ENCODE results near the gene CPNE8. TPM values are rescaled to one million over a fixed set of nuclear protein-coding genes. Genes with fewer than 3 reads are reported as not detected.

The CPNE8 gene
- total RNA-seq, 1 experiment from 2014 or later: 7.2 TPM

- TF ChIP-seq EZH2 (IDR thresholded peaks at IDR 0.05; ENCODE audit: low read length, unreplicated experiment) (no peak), EZH2phosphoT487 (IDR thresholded peaks at IDR 0.05; ENCODE audit: borderline replicate concordance, low read length) (no peak), CTCF (conservative IDR thresholded peaks at IDR 0.05; ENCODE audit: low read depth, low read length) (no peak)
- Histone ChIP-seq H3K79me2 (ENCODE audit: low read length) (no peaks in the 10 kb centered on the region), H3K27ac (ENCODE audit: low read length) (no peak overlapping the region), H3K4me2 (ENCODE audit: low read length) (no peak overlapping the region), H3K9me3 (ENCODE audit: low read length) (no peaks in the 10 kb centered on the region), H3K4me3 (ENCODE audit: low read length) (no peak overlapping the region), H2AFZ (ENCODE audit: low read length) (no peak overlapping the region), H3K9ac (ENCODE audit: low read length) (no peak overlapping the region), H4K20me1 (ENCODE audit: low read length) (no peaks in the 10 kb centered on the region), H3K4me1 (ENCODE audit: insufficient read depth, low read length) (no peaks in the 10 kb centered on the region), H3K9me2 (replicated peaks; ENCODE audit: low read length) (no peaks in the 10 kb centered on the region), H3K36me3 (ENCODE audit: low read depth, low read length) (no peaks in the 10 kb centered on the region), H3F3A (ENCODE audit: low read length, unreplicated experiment) (no peaks in the 10 kb centered on the region), H3K27me3 (ENCODE audit: low read length) (no peaks in the 10 kb centered on the region)
- POLR2A ChIA-PET (ENCODE audit: unreplicated experiment): no interaction called here
- intact Hi-C loops (cut with micrococcal nuclease): no loop called here
- BruUV-seq (replicated peaks): no TSS peak
- ATAC-seq (no peak), DNase-seq (no peak)
- CTCF ChIA-PET: no interaction called here
Observed at GRCh38 chr12:38872156-38872555, 33.2 kb downstream of the CPNE8 start.

GRCh38 chr12:38869036-38869435, 36.4 kb downstream of the CPNE8 start:
- Histone ChIP-seq H3K9me2 (replicated peaks; ENCODE audit: low read length) (no peaks in the 10 kb centered on the region), H3K36me3 (ENCODE audit: low read depth, low read length) (no peaks in the 10 kb centered on the region), H3K4me3 (ENCODE audit: low read length) (no peak overlapping the region), H3K27ac (ENCODE audit: low read length) (no peak overlapping the region), H4K20me1 (ENCODE audit: low read length) (no peaks in the 10 kb centered on the region), H2AFZ (ENCODE audit: low read length) (no peak overlapping the region), H3K27me3 (ENCODE audit: low read length) (no peaks in the 10 kb centered on the region), H3K4me2 (ENCODE audit: low read length) (no peak overlapping the region), H3K79me2 (ENCODE audit: low read length) (no peaks in the 10 kb centered on the region), H3F3A (ENCODE audit: low read length, unreplicated experiment) (no peaks in the 10 kb centered on the region), H3K9ac (ENCODE audit: low read length) (no peak overlapping the region), H3K4me1 (ENCODE audit: insufficient read depth, low read length) (no peaks in the 10 kb centered on the region), H3K9me3 (ENCODE audit: low read length) (no peaks in the 10 kb centered on the region)
- DNase-seq (no peak), ATAC-seq (no peak)
- TF ChIP-seq EZH2 (IDR thresholded peaks at IDR 0.05; ENCODE audit: low read length, unreplicated experiment) (no peak), CTCF (conservative IDR thresholded peaks at IDR 0.05; ENCODE audit: low read depth, low read length) (no peak), EZH2phosphoT487 (IDR thresholded peaks at IDR 0.05; ENCODE audit: borderline replicate concordance, low read length) (no peak)
- POLR2A ChIA-PET (ENCODE audit: unreplicated experiment): no interaction called here
- intact Hi-C loops (cut with micrococcal nuclease): no loop called here
- CTCF ChIA-PET: no interaction called here
- BruUV-seq (replicated peaks): no TSS peak

- no peak overlapping the region for H3K9ac ChIP-seq (ENCODE audit: low read length)
- no peaks in the 10 kb centered on the region for H3K9me2 ChIP-seq (replicated peaks; ENCODE audit: low read length)
- no peak for TF ChIP-seq CTCF (conservative IDR thresholded peaks at IDR 0.05; ENCODE audit: low read depth, low read length)
- H3K27me3 ChIP-seq (ENCODE audit: low read length): no peaks in the 10 kb centered on the region
- no peak overlapping the region for H2AFZ ChIP-seq (ENCODE audit: low read length)
- no TSS peak for BruUV-seq (replicated peaks)
- H3K4me1 ChIP-seq (ENCODE audit: insufficient read depth, low read length): no peaks in the 10 kb centered on the region
- no peaks in the 10 kb centered on the region for H3K9me3 ChIP-seq (ENCODE audit: low read length)
- no peaks in the 10 kb centered on the region for H4K20me1 ChIP-seq (ENCODE audit: low read length)
- DNase-seq (no peak), ATAC-seq (no peak)
- no peak overlapping the region for H3K27ac ChIP-seq (ENCODE audit: low read length)
- H3K4me2 ChIP-seq (ENCODE audit: low read length): no peak overlapping the region
- no peaks in the 10 kb centered on the region for H3K79me2 ChIP-seq (ENCODE audit: low read length)
- ChIA-PET CTCF (no interaction called here), POLR2A (ENCODE audit: unreplicated experiment) (no interaction called here)
- intact Hi-C loops (cut with micrococcal nuclease): no loop called here
- no peaks in the 10 kb centered on the region for H3F3A ChIP-seq (ENCODE audit: low read length, unreplicated experiment)
- no peaks in the 10 kb centered on the region for H3K36me3 ChIP-seq (ENCODE audit: low read depth, low read length)
- no peak overlapping the region for H3K4me3 ChIP-seq (ENCODE audit: low read length)
Observed at GRCh38 chr12:38850461-38850860, 54.9 kb downstream of the CPNE8 start.

All from PC-3 (cell line).